A549 (cell line): ENCODE results near the gene PNPLA6. TPM values are rescaled to one million over a fixed set of nuclear protein-coding genes. Genes with fewer than 3 reads are reported as not detected.

ENCODE experiments used
- ATAC-seq, 2 experiments: fragments of 200-7000 bp in 1 of 2; fragments of >200 bp in 1 of 2; cut with Nextera tagmentation in 1 of 2; cut with Tn5 transposase in 1 of 2; 3 replicates each; pipeline versions ENCODE4 v1.8.0 to v1.9.1; 2018 to 2020; ENCODE audit warnings: mild to moderate bottlenecking in 1 of 2, moderate library complexity in 1 of 2
- CTCF ChIA-PET: fragments of 300-600 bp; sonication (Branson Sonifier 250); formaldehyde crosslinking; extraction: SDS; loops from one replicate; lab custom pipeline; 2021; ENCODE audit warnings: antibody characterized with exemption, inconsistent platforms; lab: Yijun Ruan, JAX
- POLR2A ChIA-PET: fragments of 350-600 bp; formaldehyde crosslinking; extraction: SDS; loops from one replicate; lab custom pipeline; 2021; ENCODE audit warnings: antibody characterized with exemption, inconsistent platforms; lab: Yijun Ruan, JAX
- DNase-seq, 2 experiments: peaks; one replicate each; pipeline versions ENCODE4 v3.0.0 to v3.0.0-alpha.2; 2011 to 2016; ENCODE audit warnings: low read depth in 1 of 2, low spot score in 1 of 2
- FAIRE-seq: peaks from 2 replicates; lab custom pipeline; 2011; peaks lifted over from hg19 to GRCh38; lab: Jason Lieb, UNC
- H3K27ac ChIP-seq, 2 experiments: fragments of >200 bp; sonication (Bioruptor Twin); formaldehyde crosslinking; 3 replicates each; pipeline ENCODE4 v1.5.1; 2016 to 2017
- H3K4me1 ChIP-seq: fragments of >200 bp; sonication (Bioruptor Twin); formaldehyde crosslinking; 3 replicates; pipeline ENCODE4 v1.6.1; 2016
- H3K4me2 ChIP-seq: fragments of >200 bp; sonication (Bioruptor Twin); formaldehyde crosslinking; 3 replicates; pipeline ENCODE4 v1.6.1; 2016
- H3K4me3 ChIP-seq: fragments of >200 bp; sonication (Bioruptor Twin); formaldehyde crosslinking; 3 replicates; pipeline ENCODE4 v1.5.1; 2016
- H3K9me3 ChIP-seq: fragments of >200 bp; sonication (Bioruptor Twin); formaldehyde crosslinking; 3 replicates; pipeline ENCODE4 v1.6.1; 2016
- CBX2 ChIP-seq: fragments of 200-600 bp; sonication (generic); IDR thresholded peaks from 2 replicates; pipeline ENCODE4 v1.6.1; 2016; ENCODE audit warnings: low read depth, mild to moderate bottlenecking, borderline replicate concordance
- CBX8 ChIP-seq: fragments of 200-600 bp; sonication (generic); IDR thresholded peaks from 2 replicates; pipeline ENCODE4 v1.6.1; 2016
- CHD4 ChIP-seq: fragments of 200-600 bp; sonication (generic); IDR thresholded peaks from 2 replicates; pipeline ENCODE4 v1.6.1; 2016; ENCODE audit warnings: antibody characterized with exemption, mild to moderate bottlenecking, borderline replicate concordance
- EHF ChIP-seq: fragments of 250-450 bp; sonication (Bioruptor Pico); IDR thresholded peaks from 2 replicates; pipeline ENCODE4 v1.5.0; 2020; ENCODE audit warnings: mild to moderate bottlenecking
- HEYL ChIP-seq: fragments of 250-450 bp; sonication (Bioruptor Pico); IDR thresholded peaks from 2 replicates; pipeline ENCODE4 v1.8.0; 2021; ENCODE audit warnings: mild to moderate bottlenecking, moderate library complexity
- JUN ChIP-seq, 2 experiments: fragments of >200 bp; sonication (Bioruptor Twin); formaldehyde crosslinking; IDR thresholded peaks; 2 replicates in 1 of 2; 3 replicates in 1 of 2; pipeline ENCODE4 v1.6.1; 2016 to 2017
- JUNB ChIP-seq: fragments of >200 bp; sonication (Bioruptor Twin); formaldehyde crosslinking; IDR thresholded peaks from 2 replicates; pipeline ENCODE4 v1.6.1; 2016
- NPAS2 ChIP-seq: fragments of 250-450 bp; sonication (Bioruptor Pico); IDR thresholded peaks from 2 replicates; pipeline ENCODE4 v1.8.0; 2022; ENCODE audit warnings: mild to moderate bottlenecking, moderate library complexity, borderline replicate concordance
- RAD21 ChIP-seq, 2 experiments: fragments of >200 bp in 1 of 2; sonication (Bioruptor Twin) in 1 of 2; formaldehyde crosslinking in 1 of 2; IDR thresholded peaks in 1 of 2; conservative IDR thresholded peaks in 1 of 2; 2 replicates in 1 of 2; 3 replicates in 1 of 2; pipeline ENCODE4 v1.6.1; 2012 to 2018; ENCODE audit warnings: inconsistent platforms in 1 of 2
- SREBF2 ChIP-seq: fragments of 450-650 bp; IDR thresholded peaks from 2 replicates; pipeline ENCODE4 v1.6.1; 2014; ENCODE audit warnings: mild to moderate bottlenecking, moderate library complexity
- ZFP36 ChIP-seq: fragments of 450-650 bp; IDR thresholded peaks from 2 replicates; pipeline ENCODE4 v1.6.1; 2014; ENCODE audit warnings: borderline replicate concordance; ENCODE audit not compliant: partially characterized antibody
- WGBS: methylation state at CpG from one replicate; pipeline ENCODE4 v1.1.6; 2017; ENCODE audit errors: missing lambda C conversion rate; 5-methylcytosine and 5-hydroxymethylcytosine counted together
- polyA plus RNA-seq, 4 experiments: library from polyadenylated mRNA; depleted of rRNA in 3 of 4; stranded (reverse); fragments of >200 nt; fragmentation: RNase III in 1 of 4; extraction: RNeasy Plus Mini Kit Qiagen cat#74134 plus additional on column Dnase treatment in 1 of 4; gene quantifications; 2 replicates in 3 of 4; 3 replicates in 1 of 4; pipeline ENCODE4 v1.2.3, GENCODE V29; 2011 to 2017
- small RNA-seq, 6 experiments: library from RNA; depleted of rRNA; stranded (forward); fragments of <200 nt; gene quantifications; one replicate each; pipeline ENCODE3, GENCODE V24; 2012
- TF ChIP-seq, protein P1 (sequence below): fragments of >200 bp; sonication (Bioruptor Twin); formaldehyde crosslinking; IDR thresholded peaks from 2 replicates; pipeline ENCODE4 v1.6.1; 2016
- TF ChIP-seq, protein P2 (sequence below): fragments of 250-450 bp; sonication (Bioruptor Pico); IDR thresholded peaks from 2 replicates; pipeline ENCODE4 v1.5.0; 2021; ENCODE audit warnings: mild to moderate bottlenecking, moderate library complexity, borderline replicate concordance

PNPLA6 gene
- polyA plus RNA-seq, 2 of the 4 experiments (the other 2 are of a cell fraction) = 17.0 to 58.1 TPM

DNA sequence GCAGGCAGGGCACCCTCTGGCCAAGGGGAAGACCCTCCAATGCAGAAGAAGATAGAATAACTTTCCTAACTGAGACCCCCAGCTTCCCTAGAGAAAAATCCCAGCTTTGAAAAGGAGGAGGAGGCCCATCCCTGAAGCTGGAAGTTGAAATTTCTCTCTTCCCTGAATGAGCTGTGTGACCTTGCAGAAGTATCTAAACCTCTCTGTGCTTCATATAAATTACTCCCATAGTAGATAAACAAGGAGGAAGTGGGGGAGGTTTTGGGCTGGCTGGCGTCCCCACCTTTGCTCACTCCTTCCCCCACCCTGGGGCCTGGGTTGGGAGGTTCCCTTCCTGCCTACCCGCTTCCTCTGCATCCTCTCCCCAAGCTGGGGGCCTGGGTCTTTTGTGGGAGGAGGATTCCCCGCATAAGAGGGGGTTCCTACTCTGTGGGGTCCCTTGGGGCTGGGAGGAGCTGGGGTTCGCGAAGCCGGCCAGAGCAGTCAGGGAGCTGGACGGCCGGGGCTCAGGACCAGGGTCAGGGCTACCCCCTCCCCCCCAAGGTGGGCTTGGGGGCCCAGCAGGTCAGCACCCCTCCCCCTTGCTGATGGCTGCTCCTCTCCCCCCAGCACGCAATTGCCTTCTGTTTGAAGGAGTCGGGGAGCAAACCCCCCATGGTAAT lies 71.8 kb downstream of the PNPLA6 start:
- FAIRE-seq = no peak
- no peak overlapping the region for H3K4me3 ChIP-seq
- WGBS = 57% methylated on average over 1 of the region's 10 CpGs
- ChIA-PET POLR2A (no interaction called here), CTCF (interaction anchor here (1.3 to 3.3 kb wide), 2 partner anchors 10 to 23 kb away, joined by 3 to 13 read pairs; no protein-coding TSS in a partner anchor)
- no peak overlapping the region for H3K27ac ChIP-seq
- DNase-seq = no peak
- no peaks in the 10 kb centered on the region for H3K4me1 ChIP-seq
- no peak for ATAC-seq
- TF ChIP-seq EHF (CRISPR knock-in tag) = no peak
- TF ChIP-seq ZFP36 = peak; percentile 59
- no peak overlapping the region for H3K4me2 ChIP-seq
- no peaks in the 10 kb centered on the region for H3K9me3 ChIP-seq

DNA sequence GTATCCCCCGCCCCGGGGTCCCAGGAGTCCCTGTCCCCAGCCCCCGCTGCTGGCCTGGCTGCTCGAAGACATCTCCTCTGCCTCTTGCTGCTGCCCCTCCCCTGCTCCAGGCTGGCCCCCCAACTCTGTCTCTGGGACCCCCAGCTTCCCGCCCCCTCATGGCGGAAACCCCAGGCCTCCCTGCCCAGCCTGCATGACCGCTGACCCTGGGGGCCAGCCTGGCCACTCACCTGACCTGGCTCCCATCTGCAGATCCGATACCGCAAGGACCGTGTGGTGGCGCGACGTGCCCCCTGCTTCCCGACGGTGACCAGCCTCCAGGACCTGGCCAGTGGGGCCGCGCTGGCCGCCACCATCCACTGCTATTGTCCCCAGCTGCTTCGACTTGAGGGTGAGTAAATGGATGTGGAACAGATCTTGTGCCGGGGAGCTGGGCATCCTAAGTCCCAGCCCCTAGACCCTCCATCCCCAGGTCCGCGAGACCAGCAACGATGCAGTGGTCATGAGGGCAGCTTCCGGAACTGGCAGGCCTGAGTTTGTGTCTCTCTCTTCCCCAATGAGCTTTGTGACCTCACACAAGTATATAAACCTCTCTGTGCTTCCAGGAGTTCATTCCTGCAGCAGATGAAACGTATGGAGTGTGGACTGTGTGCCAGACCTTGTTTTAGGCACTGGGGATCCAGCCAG lies 72.5 kb downstream of the PNPLA6 start:
- no peak overlapping the region for H3K27ac ChIP-seq
- ChIA-PET CTCF (interaction anchor here (0.7 to 3.3 kb wide), 4 partner anchors 11 to 73 kb away, joined by 3 to 13 read pairs (median 4); partner anchors contain the start of gene TRAPPC5), POLR2A (no interaction called here)
- H3K4me3 ChIP-seq = no peak overlapping the region
- H3K9me3 ChIP-seq = no peaks in the 10 kb centered on the region
- TF ChIP-seq CHD4 (no peak), ZFP36 (peak; percentile 2)
- H3K4me1 ChIP-seq = no peaks in the 10 kb centered on the region
- 89% methylated on average over 15 of the region's 25 CpGs for whole genome bisulfite sequencing
- ATAC-seq = no peak
- no peak for DNase-seq
- H3K4me2 ChIP-seq = no peak overlapping the region
- FAIRE-seq = no peak

DNA sequence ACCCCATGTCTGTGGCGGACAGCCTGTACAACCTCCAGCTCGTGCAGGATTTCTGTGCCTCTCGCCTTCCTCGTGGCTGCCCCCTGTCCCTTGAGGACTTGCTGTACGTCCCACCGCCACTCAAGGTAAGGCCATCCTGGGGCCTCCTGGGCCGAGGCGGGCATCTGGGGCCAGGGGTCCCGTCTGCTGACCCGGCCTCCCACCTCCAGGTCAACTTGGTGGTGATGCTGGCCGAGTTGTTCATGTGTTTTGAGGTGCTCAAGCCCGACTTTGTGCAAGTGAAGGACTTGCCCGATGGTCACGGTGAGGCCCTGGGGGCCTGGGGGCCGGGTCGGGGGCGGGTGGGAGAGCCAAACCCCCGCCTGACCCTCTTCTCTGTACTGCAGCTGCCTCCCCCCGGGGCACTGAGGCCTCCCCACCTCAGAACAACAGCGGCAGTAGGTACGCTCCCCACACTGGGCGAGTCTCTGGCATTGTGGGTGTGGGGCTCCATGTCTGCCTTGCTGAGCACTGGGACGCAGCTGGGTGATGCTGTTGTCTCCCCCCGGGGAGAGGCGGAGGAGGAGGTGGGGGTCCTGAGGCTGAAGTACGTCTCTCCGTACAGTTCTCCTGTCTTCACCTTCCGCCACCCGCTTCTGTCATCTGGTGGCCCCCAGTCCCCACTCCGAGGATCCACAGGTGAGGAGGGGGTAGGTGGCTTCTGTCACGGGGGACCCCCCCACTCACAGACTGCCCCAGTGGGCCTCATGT lies 75.1 kb downstream of the PNPLA6 start:
- no peak for ATAC-seq
- Histone ChIP-seq H3K4me2 (no peak overlapping the region), H3K9me3 (no peaks in the 10 kb centered on the region), H3K27ac (no peak overlapping the region), H3K4me3 (no peak overlapping the region), H3K4me1 (no peaks in the 10 kb centered on the region)
- no peak for DNase-seq
- 91% methylated on average over 11 of the region's 31 CpGs for WGBS
- TF ChIP-seq NPAS2 (CRISPR knock-in tag) (no peak), RAD21 (conservative IDR thresholded peaks at IDR 0.05 in 1 of 2, IDR thresholded peaks at IDR 0.05 in 1 of 2) (no peak), CBX8 (no peak), CBX2 (no peak), HEYL (no peak), JUN (IDR thresholded peaks at IDR 0.05) (no peak), SREBF2 (no peak), JUNB (no peak), ZFP36 (no peak)
- TF ChIP-seq, protein P1, sequence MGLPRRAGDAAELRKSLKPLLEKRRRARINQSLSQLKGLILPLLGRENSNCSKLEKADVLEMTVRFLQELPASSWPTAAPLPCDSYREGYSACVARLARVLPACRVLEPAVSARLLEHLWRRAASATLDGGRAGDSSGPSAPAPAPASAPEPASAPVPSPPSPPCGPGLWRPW = no peak
- TF ChIP-seq, protein P2, sequence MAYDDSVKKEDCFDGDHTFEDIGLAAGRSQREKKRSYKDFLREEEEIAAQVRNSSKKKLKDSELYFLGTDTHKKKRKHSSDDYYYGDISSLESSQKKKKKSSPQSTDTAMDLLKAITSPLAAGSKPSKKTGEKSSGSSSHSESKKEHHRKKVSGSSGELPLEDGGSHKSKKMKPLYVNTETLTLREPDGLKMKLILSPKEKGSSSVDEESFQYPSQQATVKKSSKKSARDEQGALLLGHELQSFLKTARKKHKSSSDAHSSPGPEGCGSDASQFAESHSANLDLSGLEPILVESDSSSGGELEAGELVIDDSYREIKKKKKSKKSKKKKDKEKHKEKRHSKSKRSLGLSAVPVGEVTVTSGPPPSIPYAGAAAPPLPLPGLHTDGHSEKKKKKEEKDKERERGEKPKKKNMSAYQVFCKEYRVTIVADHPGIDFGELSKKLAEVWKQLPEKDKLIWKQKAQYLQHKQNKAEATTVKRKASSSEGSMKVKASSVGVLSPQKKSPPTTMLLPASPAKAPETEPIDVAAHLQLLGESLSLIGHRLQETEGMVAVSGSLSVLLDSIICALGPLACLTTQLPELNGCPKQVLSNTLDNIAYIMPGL = no peak
- no peak for FAIRE-seq
- CTCF ChIA-PET = no interaction called here
- POLR2A ChIA-PET = no interaction called here

Small RNA genes lying within 50 kb of the gene (small RNA-seq; reads per million reads assigned to genes)
- gene AC008878.2 = 0 reads per million in 6 experiments

Other genes with a start within 250 kb of the PNPLA6 start
- gene INSR, start 241.3 kb upstream of the PNPLA6 start, polyA plus RNA-seq (2011; rRNA removed) = 3.3 and 4.4 TPM in 2 replicates
- 1.2 to 2.0 TPM (median 1.8 TPM) in 3 replicates for gene INSR, start 241.3 kb upstream of the PNPLA6 start, polyA plus RNA-seq (2017; fragmentation: RNase III; extraction: RNeasy Plus Mini Kit Qiagen cat#74134 plus additional on column Dnase treatment)
- gene ARHGEF18, start 186.8 kb upstream of the PNPLA6 start, polyA plus RNA-seq (2011; rRNA removed) = 5.7 and 7.4 TPM in 2 replicates
- 16.8 to 20.7 TPM (median 18.6 TPM) in 3 replicates for gene ARHGEF18, start 186.8 kb upstream of the PNPLA6 start, polyA plus RNA-seq (2017; fragmentation: RNase III; extraction: RNeasy Plus Mini Kit Qiagen cat#74134 plus additional on column Dnase treatment)
- 1.3 and 1.5 TPM in 2 replicates for gene PEX11G, start 46.7 kb upstream of the PNPLA6 start, polyA plus RNA-seq (2011; rRNA removed)
- gene PEX11G, start 46.7 kb upstream of the PNPLA6 start, polyA plus RNA-seq (2017; fragmentation: RNase III; extraction: RNeasy Plus Mini Kit Qiagen cat#74134 plus additional on column Dnase treatment) = 1.8 to 2.9 TPM (median 1.9 TPM) in 3 replicates
- gene ZNF358, start 19.6 kb upstream of the PNPLA6 start, polyA plus RNA-seq (2011; rRNA removed) = 9.5 and 9.9 TPM in 2 replicates
- 10.7 to 15.4 TPM (median 14.0 TPM) in 3 replicates for gene ZNF358, start 19.6 kb upstream of the PNPLA6 start, polyA plus RNA-seq (2017; fragmentation: RNase III; extraction: RNeasy Plus Mini Kit Qiagen cat#74134 plus additional on column Dnase treatment)
- gene MCOLN1, start 13.1 kb upstream of the PNPLA6 start, polyA plus RNA-seq (2011; rRNA removed) = 13.1 and 13.5 TPM in 2 replicates
- gene MCOLN1, start 13.1 kb upstream of the PNPLA6 start, polyA plus RNA-seq (2017; fragmentation: RNase III; extraction: RNeasy Plus Mini Kit Qiagen cat#74134 plus additional on column Dnase treatment) = 8.4 to 13.4 TPM (median 12.6 TPM) in 3 replicates
- 0.81 and 1.3 TPM in 2 replicates for gene CAMSAP3, start 60.1 kb downstream of the PNPLA6 start, polyA plus RNA-seq (2011; rRNA removed)
- gene CAMSAP3, start 60.1 kb downstream of the PNPLA6 start, polyA plus RNA-seq (2017; fragmentation: RNase III; extraction: RNeasy Plus Mini Kit Qiagen cat#74134 plus additional on column Dnase treatment) = 2.4 to 3.6 TPM (median 2.9 TPM) in 3 replicates
- gene XAB2, start 93.8 kb downstream of the PNPLA6 start, polyA plus RNA-seq (2011; rRNA removed) = 13.9 and 15.0 TPM in 2 replicates
- 21.2 to 22.2 TPM (median 21.6 TPM) in 3 replicates for gene XAB2, start 93.8 kb downstream of the PNPLA6 start, polyA plus RNA-seq (2017; fragmentation: RNase III; extraction: RNeasy Plus Mini Kit Qiagen cat#74134 plus additional on column Dnase treatment)
- gene PET100, start 94.1 kb downstream of the PNPLA6 start, polyA plus RNA-seq (2011; rRNA removed) = 28.5 and 48.6 TPM in 2 replicates
- 85.0 to 109 TPM (median 99.3 TPM) in 3 replicates for gene PET100, start 94.1 kb downstream of the PNPLA6 start, polyA plus RNA-seq (2017; fragmentation: RNase III; extraction: RNeasy Plus Mini Kit Qiagen cat#74134 plus additional on column Dnase treatment)
- not detected in 2 replicates for gene PCP2, start 98.0 kb downstream of the PNPLA6 start, polyA plus RNA-seq (2011; rRNA removed)
- 0.19 to 0.41 TPM (median 0.26 TPM) in 3 replicates for gene PCP2, start 98.0 kb downstream of the PNPLA6 start, polyA plus RNA-seq (2017; fragmentation: RNase III; extraction: RNeasy Plus Mini Kit Qiagen cat#74134 plus additional on column Dnase treatment)
- gene STXBP2, start 101.4 kb downstream of the PNPLA6 start, polyA plus RNA-seq (2011; rRNA removed) = 44.4 and 47.2 TPM in 2 replicates
- gene STXBP2, start 101.4 kb downstream of the PNPLA6 start, polyA plus RNA-seq (2017; fragmentation: RNase III; extraction: RNeasy Plus Mini Kit Qiagen cat#74134 plus additional on column Dnase treatment) = 39.4 to 47.6 TPM (median 41.4 TPM) in 3 replicates
- not detected in 2 replicates for gene RETN, start 133.3 kb downstream of the PNPLA6 start, polyA plus RNA-seq (2011; rRNA removed)
- not detected in 3 replicates for gene RETN, start 133.3 kb downstream of the PNPLA6 start, polyA plus RNA-seq (2017; fragmentation: RNase III; extraction: RNeasy Plus Mini Kit Qiagen cat#74134 plus additional on column Dnase treatment)
- gene MCEMP1, start 141.4 kb downstream of the PNPLA6 start, polyA plus RNA-seq (2011; rRNA removed) = 0.05 and 0.17 TPM in 2 replicates
- not detected in 3 replicates for gene MCEMP1, start 141.4 kb downstream of the PNPLA6 start, polyA plus RNA-seq (2017; fragmentation: RNase III; extraction: RNeasy Plus Mini Kit Qiagen cat#74134 plus additional on column Dnase treatment)
- 23.8 and 31.6 TPM in 2 replicates for gene TRAPPC5, start 145.1 kb downstream of the PNPLA6 start, polyA plus RNA-seq (2011; rRNA removed)
- gene TRAPPC5, start 145.1 kb downstream of the PNPLA6 start, polyA plus RNA-seq (2017; fragmentation: RNase III; extraction: RNeasy Plus Mini Kit Qiagen cat#74134 plus additional on column Dnase treatment) = 50.9 to 60.8 TPM (median 59.8 TPM) in 3 replicates
- gene FCER2, start 166.4 kb downstream of the PNPLA6 start, polyA plus RNA-seq (2011; rRNA removed) = not detected in 2 replicates
- gene FCER2, start 166.4 kb downstream of the PNPLA6 start, polyA plus RNA-seq (2017; fragmentation: RNase III; extraction: RNeasy Plus Mini Kit Qiagen cat#74134 plus additional on column Dnase treatment) = not detected in 3 replicates
- not detected in 2 replicates for gene CLEC4G, start 196.4 kb downstream of the PNPLA6 start, polyA plus RNA-seq (2011; rRNA removed)
- gene CLEC4G, start 196.4 kb downstream of the PNPLA6 start, polyA plus RNA-seq (2017; fragmentation: RNase III; extraction: RNeasy Plus Mini Kit Qiagen cat#74134 plus additional on column Dnase treatment) = not detected in 3 replicates
- not detected in 2 replicates for gene CD209, start 211.8 kb downstream of the PNPLA6 start, polyA plus RNA-seq (2011; rRNA removed)
- not detected in 3 replicates for gene CD209, start 211.8 kb downstream of the PNPLA6 start, polyA plus RNA-seq (2017; fragmentation: RNase III; extraction: RNeasy Plus Mini Kit Qiagen cat#74134 plus additional on column Dnase treatment)
- gene CLEC4M, start 227.5 kb downstream of the PNPLA6 start, polyA plus RNA-seq (2011; rRNA removed) = not detected in 2 replicates
- gene CLEC4M, start 227.5 kb downstream of the PNPLA6 start, polyA plus RNA-seq (2017; fragmentation: RNase III; extraction: RNeasy Plus Mini Kit Qiagen cat#74134 plus additional on column Dnase treatment) = not detected in 3 replicates